AG20443 (cell line): ENCODE data around the gene FGF18.
"Not testable (repeated sequence)": the region's sequence is repeated elsewhere in the genome, so short reads cannot be mapped to it uniquely, and the experiment has no call there.

Experiments
- DNase-seq: peaks from one replicate; pipeline ENCODE4 v3.0.0; 2012; ENCODE audit warnings: low spot score, mixed read lengths

The FGF18 gene

GRCh38 chr5:171400169-171400568, 19.3 kb upstream of the FGF18 start:
- DNase-seq = no peak

GRCh38 chr5:171401167-171401947, 18.1 kb upstream of the FGF18 start:
- DNase-seq = no peak

- DNase-seq = not testable (repeated sequence)
Measured at GRCh38 chr5:171402751-171403150, 16.7 kb upstream of the FGF18 start.

- peak; percentile 33 for DNase-seq
Measured at GRCh38 chr5:171405615-171406014, 13.8 kb upstream of the FGF18 start.

DNA sequence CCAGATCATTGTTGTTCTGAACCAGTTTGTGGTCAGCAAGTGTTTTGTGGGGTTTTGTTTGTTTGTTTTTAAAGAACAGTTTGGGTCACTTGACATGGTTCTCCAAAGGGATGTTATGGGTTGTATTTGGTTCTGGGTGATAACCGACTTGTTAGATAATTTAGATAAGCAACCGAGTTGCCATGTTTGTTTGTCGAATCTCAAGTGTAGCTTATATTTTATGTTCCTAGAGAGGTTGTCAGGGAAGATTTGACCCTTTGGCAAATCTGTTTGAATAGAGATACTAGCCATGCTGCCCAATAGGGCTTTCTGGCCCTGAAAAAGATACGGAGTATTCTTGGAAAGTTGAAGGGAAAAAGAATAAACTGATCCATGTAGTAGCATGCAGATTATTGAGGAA, 12.2 kb upstream of the FGF18 start:
- DNase-seq = no peak

DNA sequence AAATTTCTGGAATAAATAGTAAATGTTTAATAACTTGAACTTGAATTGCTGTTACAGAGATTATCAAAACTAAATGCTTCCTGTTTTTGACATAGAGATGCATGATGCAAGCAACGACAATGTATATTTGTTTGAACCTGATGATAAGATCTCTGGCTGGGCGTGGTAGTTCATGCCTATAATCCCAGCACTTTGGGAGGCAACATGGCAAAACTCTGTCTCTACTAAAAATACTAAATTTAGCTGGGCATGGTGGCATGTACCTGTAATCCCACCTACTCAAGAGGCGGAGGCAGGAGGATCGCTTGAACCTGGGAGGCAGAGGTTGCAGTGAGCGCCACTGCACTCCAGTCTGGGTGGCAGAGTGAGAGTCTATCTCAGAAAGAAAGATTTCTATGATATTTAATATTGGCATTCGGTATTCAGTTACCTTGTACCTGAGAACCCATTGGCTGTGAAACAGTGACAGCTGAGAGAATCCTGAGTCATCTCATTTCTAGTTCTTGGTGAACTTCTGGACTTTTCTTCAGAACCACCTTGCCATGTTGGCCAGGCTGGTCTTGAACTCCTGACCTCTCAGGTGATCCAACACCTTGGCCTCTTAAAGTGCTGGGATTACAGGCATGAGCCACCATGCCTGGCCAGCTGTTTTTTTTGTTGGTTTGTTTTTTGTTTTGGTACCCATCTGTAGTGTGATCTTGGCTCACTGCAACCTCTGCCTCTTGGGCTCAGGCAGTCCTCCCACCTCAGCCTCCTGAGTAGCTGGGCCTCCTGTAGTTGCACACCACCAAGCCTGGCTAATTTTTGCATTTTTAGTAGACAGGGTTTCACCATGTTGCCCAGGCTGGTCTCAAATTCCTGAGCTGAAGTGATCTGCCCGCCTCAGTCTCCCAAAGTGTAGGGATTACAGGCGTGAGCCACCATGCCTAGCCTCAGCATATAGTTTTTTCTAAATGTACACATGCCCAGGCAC, 10.0 kb upstream of the FGF18 start:
- DNase-seq = no peak

DNA sequence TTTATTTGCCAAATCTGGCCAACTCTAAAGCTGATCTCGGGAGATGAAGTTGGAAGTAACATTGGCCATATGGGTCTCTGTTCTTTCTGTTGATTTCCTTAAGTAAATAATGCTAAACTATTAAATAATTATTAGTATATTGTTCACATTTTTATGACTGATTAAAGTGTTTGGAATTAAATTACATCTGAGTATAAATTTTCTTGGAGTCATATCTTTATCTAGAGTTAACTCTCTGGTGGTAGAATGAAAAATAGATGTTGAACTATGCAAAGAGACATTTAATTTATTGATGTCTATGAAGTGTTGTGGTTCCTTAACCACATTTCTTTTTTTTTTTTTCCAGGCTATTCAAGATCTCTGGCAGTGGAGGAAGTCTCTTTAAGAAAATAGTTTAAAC, 9.3 kb upstream of the FGF18 start:
- DNase-seq = no peak

DNA sequence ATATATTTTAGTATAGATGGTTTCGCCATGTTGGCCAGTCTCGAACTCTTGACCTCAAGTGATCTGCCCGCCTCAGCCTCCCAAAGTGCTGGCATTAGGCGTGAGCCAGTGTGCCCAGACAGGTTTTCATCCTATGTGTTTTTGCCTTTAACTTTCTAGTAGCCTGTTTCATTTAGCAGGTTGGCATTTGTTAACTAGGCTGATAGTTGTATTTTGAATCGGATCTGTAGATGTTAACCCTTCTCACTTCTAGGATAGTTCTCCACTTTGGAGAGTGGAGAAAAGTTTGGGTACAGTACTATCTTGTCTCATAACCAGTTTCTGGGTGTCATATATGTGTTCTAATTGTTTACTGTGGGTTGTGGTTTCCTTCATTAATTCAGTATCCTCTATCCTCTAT, 7.3 kb upstream of the FGF18 start:
- DNase-seq = no peak

GRCh38 chr5:171413153-171413910, 6.1 kb upstream of the FGF18 start:
- DNase-seq = no peak

GRCh38 chr5:171413993-171414392, 5.5 kb upstream of the FGF18 start:
- not testable (repeated sequence) for DNase-seq

GRCh38 chr5:171415115-171415730, 4.2 kb upstream of the FGF18 start:
- peak; percentile 47 for DNase-seq

DNA sequence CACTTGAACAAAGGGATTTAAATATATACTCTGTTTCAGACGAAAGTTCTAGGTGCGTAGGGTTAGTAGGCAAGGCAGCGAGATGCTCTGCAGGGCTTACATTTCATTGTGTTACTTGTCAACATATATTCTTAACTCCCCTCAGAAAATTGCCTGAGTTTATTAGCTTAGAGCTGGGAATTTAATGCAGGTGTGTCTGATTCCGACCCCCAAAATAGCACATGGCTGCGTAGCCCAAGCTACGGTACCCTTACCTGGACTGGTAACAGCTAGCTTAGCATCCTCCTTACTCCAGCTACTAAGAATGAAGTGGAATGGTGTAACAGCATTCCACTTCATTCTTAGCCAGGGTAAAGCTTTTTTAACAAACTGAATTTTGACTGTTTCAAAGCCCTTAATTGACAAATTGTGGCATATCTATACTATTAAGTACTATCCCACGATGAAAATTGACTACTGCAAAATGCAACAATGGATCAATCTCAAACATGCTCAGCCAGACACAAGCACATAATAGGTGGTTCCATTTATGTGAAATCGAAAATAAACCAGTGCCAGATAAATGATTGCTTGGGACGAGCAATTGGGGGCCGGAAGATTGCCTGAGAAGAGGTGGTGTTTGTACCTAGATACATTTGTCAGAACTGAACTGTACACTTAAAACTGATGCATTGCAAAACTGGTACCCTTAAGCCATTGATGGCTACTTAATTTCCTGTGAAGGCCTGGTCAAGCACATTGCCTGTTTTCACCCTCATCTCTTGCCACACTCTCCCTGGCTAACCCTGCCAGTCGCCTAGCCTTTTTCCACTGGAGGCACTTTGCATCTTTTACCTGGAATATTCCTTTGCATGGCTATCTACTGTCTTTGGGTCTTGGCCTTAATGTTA, 3.0 kb upstream of the FGF18 start:
- DNase-seq = no peak

GRCh38 chr5:171418316-171418981, 998 bp upstream of the FGF18 start:
- DNase-seq = peak; percentile 95

- peak; percentile 54 for DNase-seq
Measured at GRCh38 chr5:171419688-171420430, 412 bp downstream of the FGF18 start.

- DNase-seq = peak; percentile 79
Measured at GRCh38 chr5:171420431-171421241, 1.2 kb downstream of the FGF18 start.

GRCh38 chr5:171421331-171422262, 2.1 kb downstream of the FGF18 start:
- DNase-seq = peak; percentile 6

DNA sequence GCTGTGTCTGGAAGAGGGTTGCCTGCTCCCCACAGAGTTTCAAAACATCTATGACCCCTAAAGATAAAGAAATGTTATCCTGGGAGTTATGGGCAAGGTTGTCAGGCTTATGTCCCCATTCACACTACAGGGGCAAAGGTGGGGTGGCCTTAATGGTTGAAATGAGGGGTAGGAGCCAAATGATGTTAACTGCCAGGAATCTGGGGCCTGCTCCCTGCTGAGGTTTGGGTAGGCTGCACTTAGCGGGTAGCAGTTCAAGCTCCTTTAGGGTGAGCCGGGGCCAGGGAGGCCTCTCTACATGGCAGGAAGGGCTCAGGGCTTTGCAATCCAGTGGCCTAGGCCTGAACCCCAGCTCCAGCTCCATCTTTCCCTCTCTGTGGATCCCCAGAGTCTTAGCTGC, 3.0 kb downstream of the FGF18 start:
- no peak for DNase-seq
